SK-N-SH treated with all-trans-retinoic acid at 6 μM for 48 hours (cell line): ENCODE data around the gene PKM.

Experiments
- ARNTL ChIP-seq: fragments of 450-650 bp; formaldehyde crosslinking; IDR thresholded peaks from 2 replicates; pipeline ENCODE4 v1.5.0; 2020; ENCODE audit warnings: low read depth, mild to moderate bottlenecking, moderate library complexity, borderline replicate concordance
- BACH2 ChIP-seq: fragments of 250-450 bp; sonication (Bioruptor Pico); IDR thresholded peaks from 2 replicates; pipeline ENCODE4 v1.9.0; 2021; ENCODE audit warnings: mild to moderate bottlenecking, borderline replicate concordance
- CREB5 ChIP-seq: fragments of 250-450 bp; sonication (Bioruptor Pico); IDR thresholded peaks from 2 replicates; pipeline ENCODE4 v1.5.1; 2020; ENCODE audit warnings: low read depth, mild to moderate bottlenecking, moderate library complexity
- CSDC2 ChIP-seq: fragments of 250-450 bp; sonication (Bioruptor Pico); IDR thresholded peaks from 2 replicates; pipeline ENCODE4 v1.5.0; 2020; ENCODE audit warnings: mild to moderate bottlenecking, moderate library complexity
- CSRNP3 ChIP-seq: fragments of 250-450 bp; sonication (Bioruptor Pico); IDR thresholded peaks from 2 replicates; pipeline ENCODE4 v1.5.1; 2021; ENCODE audit warnings: mild to moderate bottlenecking, moderate library complexity
- GLIS3 ChIP-seq: fragments of 250-450 bp; sonication (Bioruptor Pico); IDR thresholded peaks from 2 replicates; pipeline ENCODE4 v1.5.0; 2020; ENCODE audit warnings: mild to moderate bottlenecking, moderate library complexity
- PATZ1 ChIP-seq: fragments of 250-450 bp; sonication (Bioruptor Pico); IDR thresholded peaks from 2 replicates; pipeline ENCODE4 v1.8.0; 2020; ENCODE audit warnings: mild to moderate bottlenecking, moderate library complexity, borderline replicate concordance
- TOX ChIP-seq: fragments of 250-450 bp; sonication (Bioruptor Pico); IDR thresholded peaks from 2 replicates; pipeline ENCODE4 v1.8.0; 2021; ENCODE audit warnings: mild to moderate bottlenecking, moderate library complexity, borderline replicate concordance
- ZFP3 ChIP-seq: fragments of 250-450 bp; sonication (Bioruptor Pico); IDR thresholded peaks from 2 replicates; pipeline ENCODE4 v1.5.0; 2020; ENCODE audit warnings: mild to moderate bottlenecking, moderate library complexity
- ZFP30 ChIP-seq: fragments of 450-650 bp; formaldehyde crosslinking; IDR thresholded peaks from 2 replicates; pipeline ENCODE4 v1.5.0; 2022; ENCODE audit warnings: mild to moderate bottlenecking, moderate library complexity
- ZNF565 ChIP-seq: fragments of 450-650 bp; formaldehyde crosslinking; conservative IDR thresholded peaks from 2 replicates; pipeline ENCODE4 v1.5.0; 2020; ENCODE audit warnings: low read depth, mild to moderate bottlenecking, moderate library complexity
- ZNF70 ChIP-seq: fragments of 450-650 bp; formaldehyde crosslinking; IDR thresholded peaks from 2 replicates; pipeline ENCODE4 v1.5.0; 2020; ENCODE audit warnings: mild to moderate bottlenecking, moderate library complexity
- ZNF8 ChIP-seq: fragments of 450-650 bp; formaldehyde crosslinking; IDR thresholded peaks from 2 replicates; pipeline ENCODE4 v1.5.0; 2020; ENCODE audit warnings: mild to moderate bottlenecking, moderate library complexity

GRCh38 chr15:72166716-72167417 lies 64.1 kb downstream of the PKM start:
- TF ChIP-seq ZFP3 = no peak
- no peak for TF ChIP-seq PATZ1 (CRISPR knock-in tag)
- TF ChIP-seq ARNTL (CRISPR knock-in tag) = no peak
- no peak for TF ChIP-seq BACH2
- no peak for TF ChIP-seq ZNF70
- TF ChIP-seq ZNF8 (CRISPR knock-in tag) = no peak
- no peak for TF ChIP-seq CSDC2 (CRISPR knock-in tag)
- no peak for TF ChIP-seq ZFP30
- no peak for TF ChIP-seq CSRNP3 (CRISPR knock-in tag)
- no peak for TF ChIP-seq ZNF565 (CRISPR knock-in tag)
- TF ChIP-seq CREB5 = no peak
- no peak for TF ChIP-seq GLIS3 (CRISPR knock-in tag)
- no peak for TF ChIP-seq TOX
